ENCODE results near the gene CREBBP.

The CREBBP gene

GRCh38 chr16:3788711-3789374 lies 91.7 kb downstream of the CREBBP start:
- peaks cover 0 to 11% of the 10 kb centered on the region in 2 donors for H3K4me1 ChIP-seq (ENCODE audit: control insufficient read depth in 1 of 2, insufficient read depth in 2 of 2, low read length in 2 of 2)
- H3K27me3 ChIP-seq (ENCODE audit: low read depth, low read length), result no peaks in the 10 kb centered on the region
- no peak overlapping the region for H3K27ac ChIP-seq (ENCODE audit: low read length)
- H3K36me3 ChIP-seq (ENCODE audit: control insufficient read depth in 1 of 2, insufficient read depth in 2 of 2, low read length in 2 of 2), result peaks cover 45 to 54% of the 10 kb centered on the region in 2 donors
- no peak overlapping the region for H3K4me3 ChIP-seq (ENCODE audit: low read depth in 1 of 2, low read length in 2 of 2)
- H3K9me3 ChIP-seq (ENCODE audit: control insufficient read depth in 1 of 2, low read length in 2 of 2), result no peaks in the 10 kb centered on the region

GRCh38 chr16:3787924-3788661 lies 92.4 kb downstream of the CREBBP start:
- no peak overlapping the region for H3K4me3 ChIP-seq (ENCODE audit: low read depth in 1 of 2, low read length in 2 of 2)
- H3K9me3 ChIP-seq (ENCODE audit: control insufficient read depth in 1 of 2, low read length in 2 of 2), result no peaks in the 10 kb centered on the region
- H3K36me3 ChIP-seq (ENCODE audit: control insufficient read depth in 1 of 2, insufficient read depth in 2 of 2, low read length in 2 of 2), result peaks cover 42 to 54% of the 10 kb centered on the region in 2 donors

GRCh38 chr16:3785413-3785812 lies 95.1 kb downstream of the CREBBP start:
- Histone ChIP-seq H3K27ac (ENCODE audit: low read length) (no peak overlapping the region), H3K9me3 (ENCODE audit: control insufficient read depth in 1 of 2, low read length in 2 of 2) (no peaks in the 10 kb centered on the region), H3K27me3 (ENCODE audit: low read depth, low read length) (no peaks in the 10 kb centered on the region), H3K36me3 (ENCODE audit: control insufficient read depth in 1 of 2, insufficient read depth in 2 of 2, low read length in 2 of 2) (peaks cover 35 to 55% of the 10 kb centered on the region in 2 donors), H3K4me3 (ENCODE audit: low read depth in 1 of 2, low read length in 2 of 2) (no peak overlapping the region), H3K4me1 (ENCODE audit: control insufficient read depth in 1 of 2, insufficient read depth in 2 of 2, low read length in 2 of 2) (no peaks in the 10 kb centered on the region)

More at GRCh38 chr16:3787924-3788661, 92.4 kb downstream of the CREBBP start:
- Histone ChIP-seq H3K27ac (ENCODE audit: low read length) (no peak overlapping the region), H3K27me3 (ENCODE audit: low read depth, low read length) (no peaks in the 10 kb centered on the region), H3K4me1 (ENCODE audit: control insufficient read depth in 1 of 2, insufficient read depth in 2 of 2, low read length in 2 of 2) (peaks cover 0 to 4% of the 10 kb centered on the region in 2 donors)

- no peaks in the 10 kb centered on the region for H3K27me3 ChIP-seq (ENCODE audit: low read depth, low read length)
- no peaks in the 10 kb centered on the region for H3K9me3 ChIP-seq (ENCODE audit: control insufficient read depth in 1 of 2, low read length in 2 of 2)
- H3K27ac ChIP-seq (ENCODE audit: low read length), result no peak overlapping the region
- H3K36me3 ChIP-seq (ENCODE audit: control insufficient read depth in 1 of 2, insufficient read depth in 2 of 2, low read length in 2 of 2), result peaks cover 29 to 58% of the 10 kb centered on the region in 2 donors
- H3K4me1 ChIP-seq (ENCODE audit: control insufficient read depth in 1 of 2, insufficient read depth in 2 of 2, low read length in 2 of 2), result no peaks in the 10 kb centered on the region
- H3K4me3 ChIP-seq (ENCODE audit: low read depth in 1 of 2, low read length in 2 of 2), result no peak overlapping the region
Observed at GRCh38 chr16:3783516-3783915, 97.0 kb downstream of the CREBBP start.

- Histone ChIP-seq H3K4me3 (ENCODE audit: low read depth in 1 of 2, low read length in 2 of 2) (no peak overlapping the region), H3K9me3 (ENCODE audit: control insufficient read depth in 1 of 2, low read length in 2 of 2) (no peaks in the 10 kb centered on the region), H3K4me1 (ENCODE audit: control insufficient read depth in 1 of 2, insufficient read depth in 2 of 2, low read length in 2 of 2) (no peaks in the 10 kb centered on the region), H3K36me3 (ENCODE audit: control insufficient read depth in 1 of 2, insufficient read depth in 2 of 2, low read length in 2 of 2) (peaks cover 34 to 65% of the 10 kb centered on the region in 2 donors), H3K27me3 (ENCODE audit: low read depth, low read length) (no peaks in the 10 kb centered on the region), H3K27ac (ENCODE audit: low read length) (no peak overlapping the region)
Observed at GRCh38 chr16:3782566-3782965, 97.9 kb downstream of the CREBBP start.

- H3K27me3 ChIP-seq (ENCODE audit: low read depth, low read length), result no peaks in the 10 kb centered on the region
- H3K36me3 ChIP-seq (ENCODE audit: control insufficient read depth in 1 of 2, insufficient read depth in 2 of 2, low read length in 2 of 2), result peaks cover 36 to 63% of the 10 kb centered on the region in 2 donors
- no peak overlapping the region for H3K27ac ChIP-seq (ENCODE audit: low read length)
- no peaks in the 10 kb centered on the region for H3K4me1 ChIP-seq (ENCODE audit: control insufficient read depth in 1 of 2, insufficient read depth in 2 of 2, low read length in 2 of 2)
- H3K9me3 ChIP-seq (ENCODE audit: control insufficient read depth in 1 of 2, low read length in 2 of 2), result no peaks in the 10 kb centered on the region
- no peak overlapping the region for H3K4me3 ChIP-seq (ENCODE audit: low read depth in 1 of 2, low read length in 2 of 2)
Observed at GRCh38 chr16:3781421-3781820, 99.1 kb downstream of the CREBBP start.

- no peak overlapping the region for H3K27ac ChIP-seq (ENCODE audit: low read length)
- peaks cover 38 to 61% of the 10 kb centered on the region in 2 donors for H3K36me3 ChIP-seq (ENCODE audit: control insufficient read depth in 1 of 2, insufficient read depth in 2 of 2, low read length in 2 of 2)
- no peaks in the 10 kb centered on the region for H3K27me3 ChIP-seq (ENCODE audit: low read depth, low read length)
- H3K9me3 ChIP-seq (ENCODE audit: control insufficient read depth in 1 of 2, low read length in 2 of 2), result no peaks in the 10 kb centered on the region
- H3K4me3 ChIP-seq (ENCODE audit: low read depth in 1 of 2, low read length in 2 of 2), result no peak overlapping the region
- H3K4me1 ChIP-seq (ENCODE audit: control insufficient read depth in 1 of 2, insufficient read depth in 2 of 2, low read length in 2 of 2), result no peaks in the 10 kb centered on the region
Observed at GRCh38 chr16:3780570-3780969, 99.9 kb downstream of the CREBBP start.

GRCh38 chr16:3776316-3776715 lies 104.2 kb downstream of the CREBBP start:
- Histone ChIP-seq H3K9me3 (ENCODE audit: control insufficient read depth in 1 of 2, low read length in 2 of 2) (no peaks in the 10 kb centered on the region), H3K4me3 (ENCODE audit: low read depth in 1 of 2, low read length in 2 of 2) (no peak overlapping the region), H3K36me3 (ENCODE audit: control insufficient read depth in 1 of 2, insufficient read depth in 2 of 2, low read length in 2 of 2) (peaks cover 41 to 73% of the 10 kb centered on the region in 2 donors), H3K27ac (ENCODE audit: low read length) (no peak overlapping the region), H3K4me1 (ENCODE audit: control insufficient read depth in 1 of 2, insufficient read depth in 2 of 2, low read length in 2 of 2) (peaks cover 0 to 23% of the 10 kb centered on the region in 2 donors), H3K27me3 (ENCODE audit: low read depth, low read length) (no peaks in the 10 kb centered on the region)

- Histone ChIP-seq H3K27me3 (ENCODE audit: low read depth, low read length) (no peaks in the 10 kb centered on the region), H3K4me3 (ENCODE audit: low read depth in 1 of 2, low read length in 2 of 2) (no peak overlapping the region), H3K9me3 (ENCODE audit: control insufficient read depth in 1 of 2, low read length in 2 of 2) (no peaks in the 10 kb centered on the region), H3K27ac (ENCODE audit: low read length) (no peak overlapping the region), H3K36me3 (ENCODE audit: control insufficient read depth in 1 of 2, insufficient read depth in 2 of 2, low read length in 2 of 2) (peaks cover 39 to 71% of the 10 kb centered on the region in 2 donors), H3K4me1 (ENCODE audit: control insufficient read depth in 1 of 2, insufficient read depth in 2 of 2, low read length in 2 of 2) (peaks cover 0 to 23% of the 10 kb centered on the region in 2 donors)
Observed at GRCh38 chr16:3774819-3775218, 105.7 kb downstream of the CREBBP start.

GRCh38 chr16:3774156-3774767 lies 106.3 kb downstream of the CREBBP start:
- peaks cover 0 to 23% of the 10 kb centered on the region in 2 donors for H3K4me1 ChIP-seq (ENCODE audit: control insufficient read depth in 1 of 2, insufficient read depth in 2 of 2, low read length in 2 of 2)
- no peaks in the 10 kb centered on the region for H3K27me3 ChIP-seq (ENCODE audit: low read depth, low read length)
- H3K9me3 ChIP-seq (ENCODE audit: control insufficient read depth in 1 of 2, low read length in 2 of 2), result no peaks in the 10 kb centered on the region
- peaks cover 44 to 71% of the 10 kb centered on the region in 2 donors for H3K36me3 ChIP-seq (ENCODE audit: control insufficient read depth in 1 of 2, insufficient read depth in 2 of 2, low read length in 2 of 2)
- H3K27ac ChIP-seq (ENCODE audit: low read length), result no peak overlapping the region
- H3K4me3 ChIP-seq (ENCODE audit: low read depth in 1 of 2, low read length in 2 of 2), result no peak overlapping the region

- no peak overlapping the region for H3K27ac ChIP-seq (ENCODE audit: low read length)
Observed at GRCh38 chr16:3773663-3774062, 106.8 kb downstream of the CREBBP start.

More at GRCh38 chr16:3773663-3774062, 106.8 kb downstream of the CREBBP start:
- Histone ChIP-seq H3K4me3 (ENCODE audit: low read depth in 1 of 2, low read length in 2 of 2) (no peak overlapping the region), H3K9me3 (ENCODE audit: control insufficient read depth in 1 of 2, low read length in 2 of 2) (no peaks in the 10 kb centered on the region), H3K36me3 (ENCODE audit: control insufficient read depth in 1 of 2, insufficient read depth in 2 of 2, low read length in 2 of 2) (peaks cover 49 to 73% of the 10 kb centered on the region in 2 donors), H3K4me1 (ENCODE audit: control insufficient read depth in 1 of 2, insufficient read depth in 2 of 2, low read length in 2 of 2) (peaks cover 0 to 23% of the 10 kb centered on the region in 2 donors), H3K27me3 (ENCODE audit: low read depth, low read length) (no peaks in the 10 kb centered on the region)
